Measurements from ENCODE around the gene OXSR1. TPM values are rescaled to one million over a fixed set of nuclear protein-coding genes. Genes with fewer than 3 reads are reported as not detected.
A peak's percentile ranks its signal among the peaks of the same experiment; 100 is the strongest.

OXSR1 gene
- total RNA-seq = 35.2 and 41.2 TPM in 2 replicates

DNA sequence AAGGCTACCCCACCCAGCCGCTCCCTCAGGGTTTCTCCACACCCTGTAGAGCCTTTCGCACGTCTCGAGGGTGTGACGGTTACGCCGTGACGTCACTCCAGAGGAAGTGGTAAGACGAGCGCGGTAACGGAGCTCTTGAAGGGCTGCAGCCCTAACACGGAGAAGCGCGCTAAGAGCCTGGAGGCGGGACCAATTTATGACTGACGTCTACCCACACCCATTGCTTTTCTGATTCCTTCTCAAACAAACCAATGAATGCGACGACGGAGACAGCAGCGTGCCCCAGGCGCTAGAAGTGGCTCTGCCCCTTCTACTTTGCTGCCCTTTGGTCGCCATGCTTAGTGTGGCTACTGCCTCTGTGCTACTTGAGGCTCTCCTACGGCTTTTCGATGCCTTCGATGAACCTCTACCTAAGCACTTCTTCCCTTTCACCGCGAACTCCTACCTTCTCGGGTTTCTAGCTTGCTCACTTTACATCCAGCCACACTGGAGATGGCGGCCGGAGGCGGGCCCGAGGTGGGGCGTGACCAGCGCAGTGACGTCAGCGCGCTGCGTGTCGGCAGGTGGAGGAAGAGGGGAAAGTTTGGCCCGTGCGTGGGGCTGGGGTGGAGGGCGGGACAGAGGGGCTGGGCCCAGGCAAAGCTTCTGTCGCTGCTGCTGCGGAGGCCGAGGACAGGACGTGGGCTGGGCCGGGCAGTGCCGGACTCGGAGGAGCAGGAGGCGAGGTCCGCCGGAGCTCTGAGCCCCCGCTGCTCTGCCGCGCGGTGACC lies at the start of gene OXSR1:
TSS of gene OXSR1 (plus strand) at position 586 of the 770 bp plus-strand sequence. CDS start 340 bp downstream, outside the sequence.
- peak; percentile 100 for DNase-seq

DNA sequence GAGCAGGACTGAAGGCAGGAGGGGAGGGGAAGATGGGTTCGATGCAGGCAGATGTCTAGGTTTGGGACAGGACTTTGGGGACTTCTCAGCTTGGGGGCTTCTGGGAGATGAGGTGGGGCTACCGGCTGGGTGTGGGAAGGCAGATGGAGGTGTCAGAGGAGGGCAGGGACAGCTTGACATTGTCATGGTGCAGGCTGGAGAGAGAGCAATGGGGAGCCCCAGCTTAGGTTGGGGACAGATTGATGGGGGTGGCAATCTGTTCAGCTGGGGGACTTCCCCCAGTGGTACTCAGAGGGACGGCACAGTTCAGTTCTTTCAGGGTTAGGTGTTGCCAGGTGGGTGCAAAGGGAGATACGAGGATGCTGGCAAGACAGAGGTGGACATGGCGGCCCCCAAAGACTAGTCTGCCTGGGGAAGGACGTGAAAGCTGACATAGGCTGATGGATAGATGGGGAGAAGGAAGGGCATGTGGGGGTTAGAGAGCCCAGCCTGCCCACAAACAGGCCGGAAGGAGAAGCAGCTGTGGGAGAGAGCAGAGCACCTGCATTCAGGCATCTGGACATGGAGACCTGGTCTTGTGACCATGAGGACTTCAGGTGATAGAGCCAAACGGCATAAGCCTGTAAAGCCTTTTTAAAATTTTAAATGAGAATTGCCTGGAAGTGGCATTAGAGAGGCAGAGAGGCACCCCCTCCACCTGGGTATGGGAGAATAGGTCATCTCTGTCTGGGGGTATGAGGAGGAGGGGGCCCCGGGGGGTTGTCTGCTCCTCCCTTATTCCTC lies 49.5 kb upstream of the OXSR1 start:
- DNase-seq = no peak

DNA sequence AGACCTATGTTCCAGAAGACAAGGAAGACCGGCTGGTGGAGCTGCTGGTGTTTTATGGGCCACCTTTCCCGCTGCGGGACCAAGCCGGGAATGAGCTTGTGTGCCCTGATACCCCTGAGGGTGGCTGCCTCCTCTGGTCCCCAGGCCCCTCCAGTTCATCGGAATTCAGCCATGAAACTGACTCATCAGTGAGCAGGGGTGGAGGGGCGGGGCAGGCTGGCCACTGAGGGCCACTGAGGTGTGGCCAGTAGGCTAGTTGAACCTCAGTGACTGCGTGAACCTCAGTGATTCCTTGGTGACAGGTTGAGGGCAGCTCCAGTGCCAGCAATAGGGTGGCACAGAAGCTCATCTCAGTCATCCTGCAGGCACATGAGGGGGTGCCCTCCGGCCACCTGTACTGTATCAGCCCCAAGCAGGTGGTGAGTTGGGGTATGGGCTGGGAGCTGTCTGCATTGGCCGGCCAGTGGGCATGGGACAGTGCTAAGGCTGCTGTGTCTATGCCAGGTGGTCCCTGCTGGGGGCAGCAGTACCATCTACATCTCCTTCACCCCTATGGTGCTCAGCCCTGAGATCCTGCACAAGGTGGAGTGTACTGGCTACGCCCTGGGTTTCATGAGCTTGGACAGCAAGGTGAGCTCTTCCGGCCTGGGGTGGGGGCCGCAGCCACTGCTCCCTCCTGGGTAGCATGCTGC lies 48.7 kb upstream of the OXSR1 start:
- no peak for DNase-seq

DNA sequence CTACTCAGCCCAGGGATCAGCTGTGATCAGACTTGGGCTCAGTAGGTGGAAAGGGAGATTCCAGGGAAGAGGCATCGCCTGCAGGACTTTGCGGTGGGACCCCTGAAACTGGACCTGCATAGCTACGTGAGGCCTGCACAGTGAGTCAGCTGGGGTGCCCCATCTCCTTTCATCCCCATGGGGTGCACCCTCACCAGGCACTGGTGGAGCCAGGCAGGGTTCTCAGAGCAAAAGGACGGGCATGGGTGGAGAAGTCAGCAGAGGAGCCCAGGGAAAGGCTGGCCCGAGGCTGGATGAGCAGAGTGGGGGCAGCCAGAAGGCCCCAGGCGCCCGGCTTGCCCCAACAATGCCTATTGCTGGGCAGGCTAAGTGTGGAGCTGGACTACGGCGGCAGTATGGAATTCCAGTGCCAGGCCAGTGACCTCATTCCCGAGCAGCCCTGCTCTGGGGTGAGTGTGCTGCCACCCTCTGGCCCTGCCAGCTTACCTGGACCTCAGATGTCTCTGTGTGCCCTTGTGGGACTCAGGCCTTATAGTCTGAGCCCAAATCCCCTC lies 48.1 kb upstream of the OXSR1 start:
- no peak for DNase-seq

DNA sequence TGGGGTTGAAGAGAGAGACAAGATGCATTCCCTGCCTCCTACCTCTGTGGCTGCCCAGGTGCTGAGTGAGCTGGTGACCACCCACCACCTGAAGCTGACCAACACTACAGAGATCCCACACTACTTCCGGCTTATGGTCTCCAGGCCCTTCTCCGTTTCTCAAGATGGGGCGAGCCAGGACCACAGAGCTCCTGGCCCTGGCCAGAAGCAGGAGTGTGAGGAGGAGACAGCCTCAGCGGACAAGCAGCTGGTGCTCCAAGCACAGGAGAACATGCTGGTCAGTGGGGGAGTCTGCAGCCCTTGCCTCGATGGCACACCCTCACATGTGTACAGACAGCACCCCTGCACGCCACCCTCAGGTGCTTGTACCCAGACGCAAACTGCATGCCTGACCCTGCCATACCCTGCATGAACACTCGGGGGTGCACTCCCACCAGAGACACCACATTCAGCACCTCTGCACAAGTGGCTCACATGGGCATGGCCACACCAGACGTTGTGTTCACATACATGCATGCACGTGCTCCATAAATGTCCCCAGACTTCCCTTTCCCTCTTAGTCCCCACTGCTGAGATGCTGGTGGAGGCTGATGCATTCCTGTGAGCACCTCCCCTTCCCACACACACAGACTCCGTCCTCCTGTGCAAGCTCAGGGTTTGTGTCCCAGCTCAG lies 47.5 kb upstream of the OXSR1 start:
- DNase-seq = peak; percentile 82

DNA sequence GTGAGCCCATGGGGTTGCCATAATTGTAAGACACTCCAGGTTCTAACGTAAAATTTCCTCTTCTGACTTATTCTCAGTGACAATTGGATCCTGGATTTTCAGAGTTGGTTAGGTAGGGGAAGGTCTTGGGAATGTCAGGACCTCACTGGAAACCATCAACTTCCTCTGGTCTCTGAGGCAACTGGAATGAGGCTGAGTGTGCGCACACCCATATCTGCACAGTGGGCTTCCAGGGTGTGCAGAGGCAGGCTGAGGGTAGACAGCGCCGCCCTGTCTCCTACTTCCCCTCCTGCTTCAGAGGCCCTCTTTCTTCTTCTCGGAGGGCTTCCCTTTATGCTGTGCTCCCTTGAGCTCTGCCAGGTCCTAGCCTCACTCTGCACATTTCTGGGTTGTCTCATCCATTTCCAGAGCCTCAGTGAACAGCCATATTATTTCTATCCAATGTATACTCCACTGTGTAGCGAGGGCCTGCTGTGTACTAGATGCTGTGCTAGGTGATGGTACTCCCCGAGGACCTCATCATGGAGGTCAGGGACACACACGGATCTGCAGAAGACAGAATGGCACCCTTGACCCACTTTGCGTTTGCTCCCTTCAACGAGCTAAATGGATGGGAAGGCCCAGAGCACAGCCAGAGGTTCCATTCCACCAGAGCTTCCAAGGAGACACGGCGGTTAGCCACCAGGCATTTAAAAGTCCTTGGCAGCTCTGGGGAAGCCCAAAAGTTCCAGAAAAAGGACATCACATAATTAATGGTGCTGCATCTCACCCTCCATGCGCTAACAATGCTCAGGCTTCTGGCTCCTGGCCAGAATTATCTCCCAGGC lies 46.7 kb upstream of the OXSR1 start:
- no peak for DNase-seq

DNA sequence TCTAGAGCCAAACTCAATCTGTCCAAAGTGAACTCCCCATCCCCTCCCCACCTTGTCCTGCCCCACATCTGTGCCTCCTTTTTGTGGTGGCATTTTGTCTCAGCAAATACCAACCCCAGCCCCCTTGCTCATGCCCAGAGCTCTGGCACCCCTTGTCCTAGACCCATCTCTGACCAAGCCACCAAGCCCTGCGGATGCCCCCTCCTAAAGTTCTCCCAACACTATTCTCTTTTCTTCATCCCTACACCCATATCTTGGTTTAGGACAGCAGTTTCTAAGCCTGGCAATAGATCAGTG lies 46.1 kb upstream of the OXSR1 start:
- DNase-seq = no peak

DNA sequence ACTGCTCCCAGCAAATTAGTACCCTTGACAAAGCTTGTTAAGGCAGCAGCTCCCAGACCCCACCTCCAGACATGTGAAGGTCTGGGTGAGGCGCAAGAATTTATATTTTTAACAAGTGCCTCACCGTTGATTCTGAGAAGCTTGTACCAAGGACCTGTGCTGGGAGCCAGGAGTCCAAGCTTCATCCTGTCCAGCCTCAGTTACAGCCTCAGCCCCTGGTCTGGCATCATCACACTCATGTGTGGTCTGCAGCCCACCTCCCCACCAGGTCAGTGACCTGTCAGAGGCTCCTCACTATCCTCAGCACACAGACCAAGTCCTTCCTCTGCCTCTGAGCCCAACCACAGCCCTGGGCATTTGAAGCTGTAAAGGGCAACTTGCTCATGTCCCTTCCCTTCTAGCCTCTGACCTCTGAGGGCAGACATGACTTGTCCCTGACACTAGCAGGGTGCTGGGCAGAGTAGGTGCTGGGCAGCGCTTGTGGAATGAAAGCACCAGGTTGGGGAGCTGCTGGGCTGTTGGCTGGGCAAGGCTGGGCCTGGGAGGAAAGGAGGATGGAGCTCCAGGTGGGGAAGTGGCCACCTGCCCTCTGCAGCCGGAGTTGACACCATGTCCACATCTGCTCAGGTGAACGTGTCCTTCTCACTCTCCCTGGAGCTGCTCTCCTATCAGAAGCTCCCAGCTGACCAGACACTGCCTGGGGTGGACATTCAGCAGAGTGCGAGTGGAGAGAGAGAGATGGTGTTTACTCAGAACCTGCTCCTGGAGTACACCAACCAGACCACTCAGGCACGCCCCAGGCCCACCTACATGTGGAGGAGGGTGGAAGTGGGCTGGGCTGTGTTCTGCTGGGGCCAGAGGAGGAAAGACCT lies 45.3 kb upstream of the OXSR1 start:
- no peak for DNase-seq

DNA sequence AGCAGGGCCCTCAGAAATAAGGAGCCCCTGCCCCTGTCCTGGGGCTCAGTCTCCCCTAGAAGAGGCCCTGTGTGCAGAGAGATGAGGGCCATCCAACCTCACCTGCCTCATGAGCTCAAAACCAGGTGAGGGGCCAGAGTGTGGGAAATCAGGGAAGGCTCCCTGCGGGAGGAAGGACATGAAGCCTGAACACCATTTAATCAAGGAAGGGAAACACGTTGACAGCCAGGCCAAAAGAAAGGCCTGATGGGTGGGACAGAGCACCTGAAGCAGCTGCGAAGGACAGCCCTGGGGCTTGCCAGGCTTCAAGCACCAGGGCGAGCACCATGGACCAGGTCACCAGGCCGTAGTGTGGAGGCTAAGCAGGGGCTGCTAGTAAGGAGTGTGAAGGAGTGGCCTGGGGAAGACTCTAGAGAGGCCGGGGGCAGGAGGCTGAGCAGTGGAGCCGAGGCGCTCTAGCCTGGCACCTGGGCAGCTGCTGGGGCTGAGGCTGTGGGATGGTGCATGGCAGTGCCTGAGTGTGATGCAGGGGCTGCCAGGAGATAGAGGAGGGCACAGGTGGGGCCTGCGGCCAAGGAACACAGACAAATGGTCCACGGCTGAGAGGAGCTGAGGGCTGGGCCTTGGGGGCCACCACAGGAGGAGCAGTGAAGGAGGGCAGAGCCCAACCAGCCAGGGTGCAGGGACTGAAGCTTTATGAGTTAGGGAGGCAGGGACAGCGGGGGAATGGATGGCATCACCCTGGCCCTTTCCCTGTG lies 44.5 kb upstream of the OXSR1 start:
- DNase-seq = no peak

DNA sequence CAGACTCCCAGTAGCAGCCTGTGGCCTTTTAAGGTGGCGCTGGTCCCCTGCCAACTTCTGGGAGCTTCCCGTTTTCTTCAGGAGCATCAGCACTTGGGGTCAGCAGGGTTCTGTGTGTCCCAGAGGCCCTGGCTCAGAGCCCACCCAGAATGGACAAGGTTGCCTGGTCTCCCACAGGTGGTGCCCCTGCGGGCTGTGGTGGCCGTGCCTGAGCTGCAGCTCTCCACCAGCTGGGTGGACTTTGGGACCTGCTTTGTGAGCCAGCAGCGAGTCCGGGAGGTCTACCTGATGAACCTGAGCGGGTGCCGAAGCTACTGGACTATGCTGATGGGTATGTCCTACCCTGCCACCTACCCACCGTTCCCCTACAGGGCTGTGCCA lies 43.9 kb upstream of the OXSR1 start:
- no peak for DNase-seq

DNA sequence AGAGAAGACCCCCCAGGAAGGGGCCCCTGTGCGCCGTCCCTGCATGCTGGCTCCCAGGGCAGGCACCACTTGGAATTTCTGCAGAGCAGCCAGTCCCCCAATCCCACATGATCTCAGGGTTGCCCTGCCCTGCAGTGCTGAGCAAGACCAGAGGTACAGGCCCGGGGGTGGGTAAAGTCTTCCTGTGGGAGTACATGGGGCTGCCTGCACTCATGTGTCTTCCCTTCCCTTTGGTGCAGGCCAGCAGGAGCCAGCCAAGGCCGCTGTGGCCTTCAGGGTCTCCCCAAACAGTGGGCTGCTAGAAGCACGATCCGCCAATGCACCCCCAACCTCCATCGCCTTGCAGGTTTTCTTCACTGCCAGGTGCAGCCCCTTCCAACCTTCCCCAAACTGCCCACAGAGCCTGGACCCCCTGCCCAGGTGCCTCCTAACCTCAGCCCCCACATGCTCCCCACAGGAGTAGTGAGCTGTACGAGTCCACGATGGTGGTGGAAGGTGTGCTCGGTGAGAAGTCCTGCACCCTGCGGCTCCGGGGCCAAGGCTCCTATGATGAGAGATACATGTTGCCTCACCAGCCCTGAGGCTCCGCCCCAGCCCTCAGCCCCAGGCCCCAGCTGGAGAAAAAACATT lies 43.4 kb upstream of the OXSR1 start:
- DNase-seq = no peak

DNA sequence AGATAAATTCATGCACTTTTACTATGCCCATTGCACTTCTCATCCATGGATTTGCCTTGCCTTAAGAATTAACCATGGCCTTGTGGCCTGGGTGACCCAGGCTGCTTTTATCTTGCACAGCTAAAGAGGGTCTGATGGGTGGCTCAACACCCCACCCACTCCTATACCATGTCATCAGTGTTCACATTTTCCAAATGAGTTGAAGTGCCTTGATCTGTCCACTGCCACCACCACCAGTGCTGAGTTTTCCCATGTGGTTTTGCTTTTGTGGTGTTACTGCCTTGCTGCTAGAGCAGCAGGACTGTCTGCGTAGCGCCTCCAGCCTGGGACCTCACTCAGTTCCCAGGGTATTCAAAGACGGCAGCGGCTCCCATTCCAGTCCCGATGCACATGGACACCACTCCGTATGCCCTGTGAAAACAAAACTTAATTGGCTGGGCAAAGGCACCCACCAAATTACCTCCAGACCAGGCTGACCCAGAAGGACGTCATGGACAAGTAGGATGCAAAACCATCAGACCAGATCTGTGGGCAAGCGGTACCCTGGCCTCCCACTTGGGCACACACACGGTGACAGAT lies 42.5 kb upstream of the OXSR1 start:
- no peak for DNase-seq

DNA sequence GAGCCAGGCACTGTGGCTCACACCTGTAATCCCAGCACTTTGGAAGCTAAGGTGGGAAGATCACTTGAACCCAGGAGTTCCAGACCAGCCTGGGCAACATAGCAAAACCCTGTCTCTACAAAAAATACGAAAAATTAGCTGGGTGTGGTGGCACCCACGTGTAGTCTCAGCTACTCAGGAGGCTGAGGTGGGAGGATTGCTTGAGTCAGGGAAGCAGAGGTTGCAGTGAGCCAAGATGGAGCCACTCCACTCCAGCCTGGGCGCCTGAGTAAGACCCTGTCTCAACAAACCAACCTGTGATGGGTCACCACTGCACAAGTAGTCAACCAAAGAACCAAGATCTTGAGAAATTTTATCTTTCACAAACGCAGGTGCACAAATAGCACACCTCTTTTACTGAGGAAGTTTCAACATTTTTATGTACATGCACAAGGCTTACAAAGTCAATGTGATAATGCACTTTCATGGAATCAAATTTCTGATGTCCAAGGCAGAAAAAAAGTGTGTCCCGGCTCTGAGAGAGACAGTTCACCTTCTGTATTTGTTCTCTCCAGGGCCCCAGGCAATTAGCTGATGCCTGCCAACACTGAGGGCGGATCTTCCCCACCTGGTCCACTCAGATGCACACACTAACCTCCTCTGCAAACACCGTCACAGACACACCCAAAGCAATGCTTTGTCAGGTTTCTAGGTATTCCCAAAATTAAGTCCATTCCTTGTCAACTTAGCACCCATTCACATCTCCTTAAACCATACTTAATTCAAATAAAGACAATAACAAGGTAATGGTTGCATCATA lies 40.8 kb upstream of the OXSR1 start:
- DNase-seq = no peak

DNA sequence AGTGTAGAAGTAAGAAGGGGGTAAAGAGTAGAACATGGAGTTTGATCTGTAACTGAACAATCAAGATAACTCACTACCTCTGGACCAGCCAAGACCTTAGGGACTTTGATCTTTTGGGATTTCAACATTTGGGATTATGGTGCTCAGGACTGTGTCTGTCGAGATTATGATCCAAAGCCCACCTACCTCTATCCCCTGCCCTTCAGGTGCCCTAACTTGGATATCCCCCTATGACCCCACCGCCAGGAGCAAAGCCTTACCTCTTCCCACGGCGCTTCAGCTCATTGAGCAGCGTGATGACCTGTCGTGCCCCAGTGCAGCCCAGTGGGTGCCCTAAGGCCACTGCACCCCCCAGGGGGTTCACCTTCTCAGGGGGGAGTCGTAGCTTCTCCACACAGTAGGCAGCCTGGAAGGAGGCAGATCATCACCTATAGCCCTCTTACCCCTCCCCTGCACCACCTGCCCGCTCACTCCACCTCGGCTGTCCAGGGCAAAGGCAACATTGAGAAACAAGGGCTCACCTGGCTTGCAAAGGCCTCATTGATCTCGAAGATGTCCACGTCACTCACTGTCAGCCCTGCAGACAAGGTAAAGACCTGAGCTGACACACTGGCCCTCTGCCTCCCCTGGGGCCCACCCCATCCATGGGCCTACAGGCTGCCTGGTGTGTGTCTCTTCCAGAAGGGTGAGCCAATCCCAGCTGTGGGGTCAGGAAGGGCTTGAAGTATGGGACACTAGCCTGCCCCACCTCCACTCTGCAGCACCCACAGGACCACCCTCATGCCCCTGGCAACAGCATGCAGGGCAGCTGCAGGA lies 39.8 kb upstream of the OXSR1 start:
- DNase-seq = no peak

DNA sequence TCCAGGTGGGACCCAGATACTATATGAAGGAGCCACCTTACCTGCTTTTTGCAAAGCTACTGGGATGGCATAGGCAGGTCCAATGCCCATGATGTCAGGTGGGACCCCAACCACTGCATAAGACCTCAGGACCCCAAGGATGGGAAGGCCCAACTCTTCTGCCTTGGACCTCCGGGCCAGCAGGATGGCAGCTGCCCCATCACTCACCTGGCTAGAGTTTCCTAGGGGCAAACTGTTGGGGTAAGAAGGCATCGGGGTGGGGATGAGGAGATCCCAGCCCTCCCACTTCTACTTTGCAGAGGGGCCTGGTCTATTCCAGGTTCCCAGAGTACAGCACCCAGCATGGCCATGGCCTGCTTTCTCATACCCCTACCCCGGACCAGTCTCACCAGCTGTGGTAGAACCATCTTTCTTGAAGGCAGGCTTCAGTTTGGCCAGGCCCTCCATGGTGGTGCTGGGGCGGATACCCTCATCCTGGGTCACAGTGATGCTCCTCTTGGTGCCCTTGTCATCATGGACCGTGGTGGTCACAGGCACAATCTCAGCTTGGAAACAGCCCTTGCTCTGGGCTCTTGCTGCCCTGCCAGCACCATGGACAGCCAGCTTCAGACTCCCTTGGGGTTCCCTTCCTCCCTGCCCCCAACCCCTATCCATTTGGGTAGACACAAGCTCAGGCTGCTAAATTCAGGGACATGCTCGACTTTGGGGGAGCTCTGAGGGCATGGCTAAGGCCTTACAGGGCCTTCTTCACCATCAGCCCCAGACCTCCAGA lies 39.0 kb upstream of the OXSR1 start:
- no peak for DNase-seq

DNA sequence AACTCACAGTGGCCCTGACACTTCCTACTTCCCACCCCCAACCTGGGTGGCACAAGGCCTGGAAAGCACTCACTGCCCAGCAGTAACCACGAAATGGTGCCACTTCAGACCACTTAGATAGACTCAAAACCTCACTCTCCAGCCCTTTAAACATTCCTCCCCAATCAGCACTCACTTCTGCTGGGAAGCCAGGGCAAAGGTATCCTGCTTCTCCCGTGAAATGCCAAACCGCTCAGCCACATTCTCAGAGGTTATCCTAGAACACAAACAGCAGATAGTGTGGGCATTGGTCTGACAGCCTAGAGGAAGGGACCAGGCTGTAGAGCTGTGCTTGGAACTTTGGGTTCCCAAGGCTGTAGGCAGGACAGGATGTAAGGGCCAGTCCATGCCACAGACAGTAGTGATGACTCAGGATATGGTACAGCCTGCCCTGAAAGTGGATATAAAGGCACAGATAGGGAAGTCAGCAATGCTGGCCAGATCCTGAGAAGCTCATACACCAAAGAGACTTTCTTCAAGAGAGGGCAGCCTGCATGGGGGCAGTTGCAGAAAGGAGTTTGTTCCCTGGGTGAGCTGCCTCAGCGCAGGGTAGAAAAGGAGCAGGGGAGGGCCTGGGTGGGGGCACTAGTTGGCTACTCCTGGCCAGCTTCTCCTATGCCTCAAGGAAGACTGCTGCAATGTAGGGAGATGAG lies 37.6 kb upstream of the OXSR1 start:
- DNase-seq = no peak

Measured in dermis blood vessel endothelial cell (primary cell).